Measurements from ENCODE around the gene SERPINB6. TPM values are rescaled to one million over a fixed set of nuclear protein-coding genes. Genes with fewer than 3 reads are reported as not detected.

Gene SERPINB6
- total RNA-seq, 1 experiment from 2014 or later = 131 TPM

DNA sequence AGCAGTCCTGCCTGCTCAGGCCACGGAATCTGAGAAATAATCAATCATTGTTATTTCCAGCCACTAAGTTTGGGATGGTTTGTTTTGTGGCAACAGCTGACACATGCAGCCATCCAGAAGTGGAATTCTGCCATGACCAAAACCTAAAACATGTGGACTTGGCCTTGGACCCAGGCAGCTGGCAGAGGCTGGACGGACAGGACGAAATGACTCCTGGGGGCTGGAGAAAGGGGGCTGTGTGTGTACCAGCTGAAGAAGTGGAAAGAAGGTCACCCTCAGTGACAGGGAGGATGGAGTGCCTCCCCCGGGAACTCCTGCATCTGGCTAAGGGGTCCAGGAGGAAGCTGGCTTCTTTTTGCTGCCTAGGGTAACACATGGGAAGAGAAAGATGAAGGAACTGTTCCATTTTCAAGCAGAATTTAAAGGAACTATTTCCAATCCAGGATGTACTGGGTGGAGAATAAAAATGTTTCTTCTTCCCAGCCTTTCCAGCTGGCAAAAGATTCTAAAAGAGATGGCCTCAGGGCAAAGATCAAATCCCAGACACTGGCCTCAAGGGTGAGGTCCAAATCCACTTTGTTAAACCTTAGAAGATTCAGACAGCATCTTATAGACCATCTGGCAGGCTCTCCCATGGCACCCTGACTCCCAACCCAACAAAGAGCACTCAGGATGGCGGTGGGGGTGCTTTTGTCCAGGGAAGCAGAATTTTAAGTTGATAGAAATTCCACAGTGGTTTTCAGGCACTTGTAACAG is 14.3 kb downstream of the SERPINB6 start:
- Histone ChIP-seq H3K4me3 (ENCODE audit: low read depth in 2 of 2, low read length in 2 of 2) (no peak overlapping the region), H3K36me3 (ENCODE audit: control insufficient read depth, insufficient read depth, low read length) (peaks cover 2% of the 10 kb centered on the region; the same call in 1 of the 2 replicates), H3K27me3 (ENCODE audit: control insufficient read depth, insufficient read depth, low read length) (no peaks in the 10 kb centered on the region), H3K27ac (ENCODE audit: low read length) (no peak overlapping the region), H3K9me3 (ENCODE audit: control insufficient read depth, insufficient read depth, low read depth, low read length) (no peaks in the 10 kb centered on the region), H3K4me1 (ENCODE audit: control insufficient read depth, insufficient read depth, low read length) (peaks cover 19% of the 10 kb centered on the region)
- no TSS peak for BruUV-seq (replicated peaks)
- CTCF ChIA-PET = no interaction called here
- POLR2A ChIA-PET = interaction anchor here (0.7 kb wide), 1 partner anchor 12 kb away, joined by 4 read pairs; no protein-coding TSS in a partner anchor
- in situ Hi-C loops (cut with HindIII; ENCODE audit: low pct_unique_long_range_greater_than_20kb, low sequenced_read_pairs) (no loop called here), intact Hi-C loops (cut with micrococcal nuclease; ENCODE audit: unreplicated experiment) (no loop called here)
- ATAC-seq (no peak), DNase-seq (ENCODE audit: low read depth, low spot score) (no peak)
- TF ChIP-seq, protein P1, sequence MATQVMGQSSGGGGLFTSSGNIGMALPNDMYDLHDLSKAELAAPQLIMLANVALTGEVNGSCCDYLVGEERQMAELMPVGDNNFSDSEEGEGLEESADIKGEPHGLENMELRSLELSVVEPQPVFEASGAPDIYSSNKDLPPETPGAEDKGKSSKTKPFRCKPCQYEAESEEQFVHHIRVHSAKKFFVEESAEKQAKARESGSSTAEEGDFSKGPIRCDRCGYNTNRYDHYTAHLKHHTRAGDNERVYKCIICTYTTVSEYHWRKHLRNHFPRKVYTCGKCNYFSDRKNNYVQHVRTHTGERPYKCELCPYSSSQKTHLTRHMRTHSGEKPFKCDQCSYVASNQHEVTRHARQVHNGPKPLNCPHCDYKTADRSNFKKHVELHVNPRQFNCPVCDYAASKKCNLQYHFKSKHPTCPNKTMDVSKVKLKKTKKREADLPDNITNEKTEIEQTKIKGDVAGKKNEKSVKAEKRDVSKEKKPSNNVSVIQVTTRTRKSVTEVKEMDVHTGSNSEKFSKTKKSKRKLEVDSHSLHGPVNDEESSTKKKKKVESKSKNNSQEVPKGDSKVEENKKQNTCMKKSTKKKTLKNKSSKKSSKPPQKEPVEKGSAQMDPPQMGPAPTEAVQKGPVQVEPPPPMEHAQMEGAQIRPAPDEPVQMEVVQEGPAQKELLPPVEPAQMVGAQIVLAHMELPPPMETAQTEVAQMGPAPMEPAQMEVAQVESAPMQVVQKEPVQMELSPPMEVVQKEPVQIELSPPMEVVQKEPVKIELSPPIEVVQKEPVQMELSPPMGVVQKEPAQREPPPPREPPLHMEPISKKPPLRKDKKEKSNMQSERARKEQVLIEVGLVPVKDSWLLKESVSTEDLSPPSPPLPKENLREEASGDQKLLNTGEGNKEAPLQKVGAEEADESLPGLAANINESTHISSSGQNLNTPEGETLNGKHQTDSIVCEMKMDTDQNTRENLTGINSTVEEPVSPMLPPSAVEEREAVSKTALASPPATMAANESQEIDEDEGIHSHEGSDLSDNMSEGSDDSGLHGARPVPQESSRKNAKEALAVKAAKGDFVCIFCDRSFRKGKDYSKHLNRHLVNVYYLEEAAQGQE (IDR thresholded peaks at IDR 0.05; ENCODE audit: insufficient read depth in 1 of 2, low read depth in 2 of 2, low read length in 1 of 2) = no peak
- TF ChIP-seq, protein P2, sequence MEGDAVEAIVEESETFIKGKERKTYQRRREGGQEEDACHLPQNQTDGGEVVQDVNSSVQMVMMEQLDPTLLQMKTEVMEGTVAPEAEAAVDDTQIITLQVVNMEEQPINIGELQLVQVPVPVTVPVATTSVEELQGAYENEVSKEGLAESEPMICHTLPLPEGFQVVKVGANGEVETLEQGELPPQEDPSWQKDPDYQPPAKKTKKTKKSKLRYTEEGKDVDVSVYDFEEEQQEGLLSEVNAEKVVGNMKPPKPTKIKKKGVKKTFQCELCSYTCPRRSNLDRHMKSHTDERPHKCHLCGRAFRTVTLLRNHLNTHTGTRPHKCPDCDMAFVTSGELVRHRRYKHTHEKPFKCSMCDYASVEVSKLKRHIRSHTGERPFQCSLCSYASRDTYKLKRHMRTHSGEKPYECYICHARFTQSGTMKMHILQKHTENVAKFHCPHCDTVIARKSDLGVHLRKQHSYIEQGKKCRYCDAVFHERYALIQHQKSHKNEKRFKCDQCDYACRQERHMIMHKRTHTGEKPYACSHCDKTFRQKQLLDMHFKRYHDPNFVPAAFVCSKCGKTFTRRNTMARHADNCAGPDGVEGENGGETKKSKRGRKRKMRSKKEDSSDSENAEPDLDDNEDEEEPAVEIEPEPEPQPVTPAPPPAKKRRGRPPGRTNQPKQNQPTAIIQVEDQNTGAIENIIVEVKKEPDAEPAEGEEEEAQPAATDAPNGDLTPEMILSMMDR (IDR thresholded peaks at IDR 0.05) = no peak
- TF ChIP-seq TCF7L2 (IDR thresholded peaks at IDR 0.05; ENCODE audit: low read depth, low read length) (no peak), POLR2AphosphoS5 (IDR thresholded peaks at IDR 0.05; ENCODE audit: low read depth, low read length) (no peak), SIN3A (IDR thresholded peaks at IDR 0.05; ENCODE audit: borderline replicate concordance, insufficient read depth, low read depth, low read length) (no peak)

DNA sequence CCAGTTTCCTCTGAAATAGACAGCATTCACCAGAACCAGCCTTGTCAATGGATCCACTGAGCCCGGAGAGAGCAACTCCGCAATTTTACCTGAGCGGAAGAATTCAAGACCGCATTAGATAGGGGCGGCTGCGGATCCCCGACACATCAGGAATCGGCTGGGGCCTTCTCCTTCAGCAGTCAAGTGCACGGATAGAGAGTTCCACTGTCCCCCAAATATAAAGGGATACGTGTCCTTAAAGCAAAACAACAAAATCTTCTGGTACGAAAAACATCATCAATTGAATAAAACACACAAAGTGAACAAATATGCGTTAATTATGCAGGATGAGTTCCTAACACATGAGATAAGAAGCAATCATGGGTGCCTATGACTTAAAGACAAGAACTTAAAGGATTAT is 18.3 kb downstream of the SERPINB6 start:
- H3K4me1 ChIP-seq (ENCODE audit: control insufficient read depth, insufficient read depth, low read length) = peaks cover 7% of the 10 kb centered on the region
- no peak for DNase-seq (ENCODE audit: low read depth, low spot score)
- ChIA-PET CTCF (interaction anchor here (0.6 to 1.3 kb wide), 13 partner anchors 16 to 162 kb away, joined by 3 to 19 read pairs (median 4); partner anchors contain the start of gene NQO2), POLR2A (no interaction called here)
- H3K9me3 ChIP-seq (ENCODE audit: control insufficient read depth, insufficient read depth, low read depth, low read length) = no peaks in the 10 kb centered on the region
- peak; percentile 42 for ATAC-seq
- peaks cover 6% of the 10 kb centered on the region; the same call in 1 of the 2 replicates for H3K36me3 ChIP-seq (ENCODE audit: control insufficient read depth, insufficient read depth, low read length)
- no peaks in the 10 kb centered on the region for H3K27me3 ChIP-seq (ENCODE audit: control insufficient read depth, insufficient read depth, low read length)
- H3K4me3 ChIP-seq (ENCODE audit: low read depth in 2 of 2, low read length in 2 of 2) = no peak overlapping the region
- BruUV-seq (replicated peaks) = no TSS peak
- intact Hi-C loops (cut with micrococcal nuclease; ENCODE audit: unreplicated experiment) (loop anchor here (2.0 kb wide), 1 partner anchor 36 kb away; no protein-coding TSS in a partner anchor), in situ Hi-C loops (cut with HindIII; ENCODE audit: low pct_unique_long_range_greater_than_20kb, low sequenced_read_pairs) (no loop called here)
- peak overlapping the region; percentile 70; the same call in 1 of the 2 replicates for H3K27ac ChIP-seq (ENCODE audit: low read length)
- TF ChIP-seq, protein P2 (IDR thresholded peaks at IDR 0.05) = no peak
- TF ChIP-seq TCF7L2 (IDR thresholded peaks at IDR 0.05; ENCODE audit: low read depth, low read length) = no peak
- TF ChIP-seq POLR2AphosphoS5 (IDR thresholded peaks at IDR 0.05; ENCODE audit: low read depth, low read length) = no peak
- TF ChIP-seq, protein P1 (IDR thresholded peaks at IDR 0.05; ENCODE audit: insufficient read depth in 1 of 2, low read depth in 2 of 2, low read length in 1 of 2) = no peak
- TF ChIP-seq SIN3A (IDR thresholded peaks at IDR 0.05; ENCODE audit: borderline replicate concordance, insufficient read depth, low read depth, low read length) = no peak
